ENCODE data around the gene FAM53B. TPM values are rescaled to one million over a fixed set of nuclear protein-coding genes. Genes with fewer than 3 reads are reported as not detected.

FAM53B gene
- total RNA-seq, 1 donor from 2014 or later: 39.8 TPM

DNA sequence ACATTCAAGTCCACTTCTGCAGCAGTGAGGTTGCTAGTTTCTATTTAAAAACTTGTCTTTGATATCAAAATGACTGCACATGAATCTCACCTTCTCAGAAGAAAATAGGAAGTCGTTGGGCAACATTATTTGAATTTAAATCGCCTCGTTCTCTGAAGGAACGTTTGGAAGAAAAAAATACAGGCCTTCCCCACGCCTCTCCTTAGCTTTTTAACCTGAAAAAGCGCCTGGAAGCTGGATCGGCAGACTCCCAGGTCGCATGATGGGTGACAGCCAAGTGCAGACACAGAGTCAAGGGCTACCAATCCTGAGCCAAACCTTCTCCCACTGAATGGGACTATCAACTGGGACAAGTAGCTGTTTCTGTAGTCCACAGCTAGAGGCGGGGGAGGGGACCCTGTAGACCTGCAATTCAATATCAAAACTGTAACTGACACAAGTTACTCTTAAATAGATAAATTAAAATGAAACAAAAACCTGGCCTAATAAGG is 2.2 kb downstream of the FAM53B start:
- Mint-ChIP-seq H3K9me3 (ENCODE audit: low read depth) (no peaks in the 10 kb centered on the region), H3K27ac (no peak overlapping the region), H3K4me3 (ENCODE audit: low read depth) (peak overlapping the region; percentile 91), H3K27me3 (no peaks in the 10 kb centered on the region), H3K36me3 (ENCODE audit: insufficient read depth) (no peaks in the 10 kb centered on the region), H3K4me1 (ENCODE audit: low read depth) (peaks cover 63% of the 10 kb centered on the region)
- TF ChIP-seq, protein P1, sequence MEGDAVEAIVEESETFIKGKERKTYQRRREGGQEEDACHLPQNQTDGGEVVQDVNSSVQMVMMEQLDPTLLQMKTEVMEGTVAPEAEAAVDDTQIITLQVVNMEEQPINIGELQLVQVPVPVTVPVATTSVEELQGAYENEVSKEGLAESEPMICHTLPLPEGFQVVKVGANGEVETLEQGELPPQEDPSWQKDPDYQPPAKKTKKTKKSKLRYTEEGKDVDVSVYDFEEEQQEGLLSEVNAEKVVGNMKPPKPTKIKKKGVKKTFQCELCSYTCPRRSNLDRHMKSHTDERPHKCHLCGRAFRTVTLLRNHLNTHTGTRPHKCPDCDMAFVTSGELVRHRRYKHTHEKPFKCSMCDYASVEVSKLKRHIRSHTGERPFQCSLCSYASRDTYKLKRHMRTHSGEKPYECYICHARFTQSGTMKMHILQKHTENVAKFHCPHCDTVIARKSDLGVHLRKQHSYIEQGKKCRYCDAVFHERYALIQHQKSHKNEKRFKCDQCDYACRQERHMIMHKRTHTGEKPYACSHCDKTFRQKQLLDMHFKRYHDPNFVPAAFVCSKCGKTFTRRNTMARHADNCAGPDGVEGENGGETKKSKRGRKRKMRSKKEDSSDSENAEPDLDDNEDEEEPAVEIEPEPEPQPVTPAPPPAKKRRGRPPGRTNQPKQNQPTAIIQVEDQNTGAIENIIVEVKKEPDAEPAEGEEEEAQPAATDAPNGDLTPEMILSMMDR (IDR thresholded peaks at IDR 0.05; ENCODE audit: unreplicated experiment): no peak
- no peak for DNase-seq (ENCODE audit: low spot score, unreplicated experiment)

DNA sequence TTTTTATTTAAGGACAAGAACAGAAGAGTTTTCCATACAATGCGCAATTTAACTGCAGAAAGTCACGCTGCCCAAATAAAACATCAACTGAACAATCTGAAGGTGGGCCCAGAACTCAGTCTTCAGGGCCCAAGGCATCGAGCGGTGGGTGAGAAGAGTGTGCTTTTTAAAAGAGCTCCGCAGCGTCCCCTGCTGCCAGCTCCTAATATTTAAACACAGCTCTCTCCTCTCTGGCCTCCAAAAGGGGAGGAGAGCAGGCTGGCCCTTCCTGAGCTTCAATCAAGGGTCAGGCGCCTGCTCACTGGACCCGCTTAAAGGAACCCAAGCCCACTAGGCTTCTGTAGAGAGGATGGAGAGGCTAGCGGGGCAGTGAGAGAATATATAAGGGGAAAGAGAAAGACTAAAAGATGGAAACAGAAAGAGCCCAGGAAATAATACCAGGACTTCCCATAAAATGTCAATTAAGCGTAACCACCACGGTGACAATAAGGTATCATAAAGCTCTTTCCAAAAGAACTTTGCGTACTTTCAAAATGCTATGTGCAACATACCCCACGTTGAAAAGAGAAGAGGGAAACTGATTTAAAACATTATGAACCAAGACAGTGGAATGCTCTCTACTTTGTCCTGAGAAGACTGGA is 2.8 kb downstream of the FAM53B start:
- DNase-seq (ENCODE audit: low spot score, unreplicated experiment): peak; percentile 60
- Mint-ChIP-seq H3K4me3 (ENCODE audit: low read depth) (peak overlapping the region; percentile 91), H3K4me1 (ENCODE audit: low read depth) (peaks cover 66% of the 10 kb centered on the region), H3K9me3 (ENCODE audit: low read depth) (no peaks in the 10 kb centered on the region), H3K27ac (peak overlapping the region; percentile 87), H3K36me3 (ENCODE audit: insufficient read depth) (no peaks in the 10 kb centered on the region), H3K27me3 (no peaks in the 10 kb centered on the region)
- TF ChIP-seq, protein P1 (IDR thresholded peaks at IDR 0.05; ENCODE audit: unreplicated experiment): peak; percentile 82

DNA sequence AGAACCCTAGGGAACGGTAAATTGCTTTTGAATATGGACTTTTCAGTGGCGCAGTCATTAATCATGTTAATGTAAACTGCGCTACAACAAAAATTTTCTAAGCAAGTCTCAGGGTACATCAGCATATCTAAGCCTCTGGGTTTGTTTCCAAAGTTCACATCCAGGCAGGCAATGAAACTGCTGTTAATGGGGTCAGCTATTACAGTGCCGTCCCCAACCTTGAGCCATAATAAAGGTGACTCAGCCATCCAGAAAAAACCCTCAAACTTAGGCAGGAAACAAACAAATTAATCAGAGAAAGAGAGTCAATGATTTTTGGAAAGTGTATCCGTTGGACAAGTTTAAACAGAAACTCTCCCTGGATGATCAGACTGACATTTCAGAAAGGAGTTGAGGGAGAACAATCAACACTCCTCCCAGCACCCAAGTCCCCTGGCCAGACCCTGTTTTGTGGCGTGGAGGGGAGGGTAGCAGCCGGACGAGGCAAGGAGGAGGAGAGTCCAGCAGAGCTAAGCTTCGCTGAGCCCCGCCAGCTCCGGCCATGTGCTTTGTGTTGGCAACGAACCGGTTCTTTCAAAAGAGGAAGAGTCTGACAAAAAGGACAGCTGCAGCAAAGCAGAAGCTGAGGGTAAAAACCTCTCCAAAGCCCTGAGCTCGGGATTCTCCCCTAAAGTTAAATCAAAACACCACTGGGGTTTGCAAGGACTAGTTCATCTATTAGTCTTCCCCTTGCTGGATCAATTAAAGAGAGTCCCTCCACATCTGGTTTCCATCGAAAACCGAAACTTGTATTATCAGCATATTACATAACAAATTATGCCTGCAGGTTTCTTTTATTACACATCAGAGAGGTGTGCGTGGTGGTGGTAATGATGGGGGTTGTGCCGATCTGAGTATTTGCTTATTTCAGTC is 3.6 kb downstream of the FAM53B start:
- TF ChIP-seq, protein P1 (IDR thresholded peaks at IDR 0.05; ENCODE audit: unreplicated experiment): no peak
- Mint-ChIP-seq H3K27me3 (no peaks in the 10 kb centered on the region), H3K9me3 (ENCODE audit: low read depth) (no peaks in the 10 kb centered on the region), H3K27ac (peak overlapping the region; percentile 85), H3K4me1 (ENCODE audit: low read depth) (peaks cover 66% of the 10 kb centered on the region), H3K36me3 (ENCODE audit: insufficient read depth) (no peaks in the 10 kb centered on the region), H3K4me3 (ENCODE audit: low read depth) (peak overlapping the region; percentile 91)
- no peak for DNase-seq (ENCODE audit: low spot score, unreplicated experiment)

DNA sequence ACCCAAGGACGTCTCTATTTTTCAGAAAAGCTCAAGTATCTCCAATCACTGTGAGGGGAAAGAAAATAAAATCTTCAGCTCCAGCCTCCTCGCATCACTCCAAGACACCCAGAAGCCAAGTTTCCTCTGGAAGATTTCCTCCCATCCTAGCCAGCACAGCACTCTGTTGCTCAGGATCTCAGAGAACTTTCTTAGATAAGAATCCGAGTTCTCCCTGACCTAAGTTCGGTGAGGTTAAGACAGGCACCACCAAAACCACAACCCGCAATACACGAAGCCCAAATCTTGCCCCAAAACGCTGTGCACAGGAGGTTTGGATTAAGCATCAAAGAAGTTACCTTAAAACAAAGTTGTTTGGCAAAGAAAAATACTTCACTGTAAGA is 4.2 kb downstream of the FAM53B start:
- Mint-ChIP-seq H3K36me3 (ENCODE audit: insufficient read depth) (no peaks in the 10 kb centered on the region), H3K27ac (peak overlapping the region; percentile 74), H3K4me3 (ENCODE audit: low read depth) (peak overlapping the region; percentile 17), H3K9me3 (ENCODE audit: low read depth) (no peaks in the 10 kb centered on the region), H3K27me3 (no peaks in the 10 kb centered on the region), H3K4me1 (ENCODE audit: low read depth) (peaks cover 59% of the 10 kb centered on the region)
- DNase-seq (ENCODE audit: low spot score, unreplicated experiment): no peak
- TF ChIP-seq, protein P1 (IDR thresholded peaks at IDR 0.05; ENCODE audit: unreplicated experiment): no peak

DNA sequence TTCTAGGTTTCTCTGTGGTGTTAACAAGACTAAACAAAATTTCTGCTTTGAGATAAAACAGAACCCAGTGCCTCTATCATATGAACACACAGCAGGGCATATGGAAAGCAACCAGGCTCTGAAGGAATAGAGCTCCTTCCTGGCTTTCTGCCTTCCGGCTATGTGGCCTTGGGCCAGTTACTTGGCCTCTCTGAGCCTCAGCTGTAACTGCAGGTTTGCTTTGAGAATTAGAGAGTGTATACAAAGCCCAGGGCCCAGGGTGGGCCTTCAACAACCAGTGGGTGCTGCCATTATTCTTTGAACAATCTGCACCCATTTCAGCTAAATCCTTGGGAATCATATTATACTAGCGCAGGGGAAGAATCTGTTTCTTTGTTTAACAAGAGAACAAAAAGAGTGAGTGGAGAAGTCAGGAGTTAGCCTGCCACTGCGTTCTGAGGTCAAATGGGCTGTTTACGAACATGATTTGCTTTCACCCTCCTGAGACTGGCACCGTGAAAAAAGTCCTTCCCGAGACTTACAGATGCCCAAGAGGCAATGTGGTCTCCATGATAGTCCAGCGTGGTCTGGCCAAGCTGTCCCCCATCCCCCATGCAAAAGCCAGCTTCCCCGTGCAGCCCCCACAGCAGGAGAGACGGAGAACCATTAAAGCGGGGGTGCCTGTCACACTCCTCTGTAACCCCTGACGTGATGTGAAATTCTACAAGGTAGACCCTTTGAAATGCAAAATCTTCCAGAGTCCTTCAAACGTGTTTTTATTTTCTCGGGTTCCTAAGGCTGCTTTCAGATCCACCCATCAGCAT is 4.9 kb downstream of the FAM53B start:
- Mint-ChIP-seq H3K27ac (peak overlapping the region; percentile 74), H3K36me3 (ENCODE audit: insufficient read depth) (no peaks in the 10 kb centered on the region), H3K27me3 (no peaks in the 10 kb centered on the region), H3K9me3 (ENCODE audit: low read depth) (no peaks in the 10 kb centered on the region), H3K4me3 (ENCODE audit: low read depth) (peak overlapping the region; percentile 17), H3K4me1 (ENCODE audit: low read depth) (peaks cover 57% of the 10 kb centered on the region)
- TF ChIP-seq, protein P1 (IDR thresholded peaks at IDR 0.05; ENCODE audit: unreplicated experiment): no peak
- DNase-seq (ENCODE audit: low spot score, unreplicated experiment): no peak

Data from progenitor cell of endocrine pancreas (in vitro differentiated cells).